Measurements from ENCODE around the gene ZNF648.
"Not testable (repeated sequence)": the region's sequence is repeated elsewhere in the genome, so short reads cannot be mapped to it uniquely, and the experiment has no call there.

ZNF648 gene, protein sequence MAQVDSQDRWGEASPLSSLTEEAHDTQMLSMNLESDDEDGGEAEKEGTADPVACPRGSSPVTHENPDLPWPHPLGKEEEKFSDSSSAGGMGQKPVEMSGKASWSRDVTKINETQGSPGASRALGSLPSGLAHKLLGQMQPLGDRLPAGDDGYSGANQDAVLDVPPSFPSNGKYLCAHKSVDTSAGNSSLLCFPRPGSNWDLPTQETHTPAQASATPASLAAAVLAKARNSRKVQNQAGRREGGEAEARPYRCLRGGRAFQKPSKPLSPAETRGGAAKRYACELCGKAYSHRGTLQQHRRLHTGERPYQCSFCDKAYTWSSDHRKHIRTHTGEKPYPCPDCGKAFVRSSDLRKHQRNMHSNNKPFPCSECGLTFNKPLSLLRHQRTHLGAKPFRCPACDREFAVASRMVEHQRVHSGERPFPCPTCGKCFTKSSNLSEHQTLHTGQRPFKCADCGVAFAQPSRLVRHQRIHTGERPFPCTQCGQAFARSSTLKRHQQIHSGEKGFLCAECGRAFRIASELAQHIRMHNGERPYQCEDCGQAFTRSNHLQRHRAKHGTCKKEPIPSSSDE

DNA sequence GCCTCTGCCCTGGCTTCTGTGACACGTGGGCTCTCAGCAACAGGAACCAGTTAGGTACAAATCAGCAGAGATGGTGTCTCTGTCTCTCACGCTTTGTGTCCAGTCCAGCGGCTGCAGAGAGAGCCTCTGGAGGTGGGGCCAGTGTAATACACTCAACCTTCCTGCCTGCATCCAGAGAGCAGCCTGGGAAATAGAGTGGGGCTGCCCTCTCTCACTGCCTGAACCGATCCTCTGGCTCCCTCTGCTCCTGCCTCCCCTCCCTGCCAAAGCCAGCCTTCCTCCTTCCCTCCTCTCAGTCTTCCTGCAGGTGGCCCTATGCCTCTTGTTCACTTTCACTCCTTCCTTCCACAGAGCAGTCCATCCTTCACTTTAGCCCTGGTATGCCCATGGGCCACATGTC, at the start of gene ZNF648:
Gene ZNF648 (minus strand): TSS at position 119 of the 400 bp plus-strand sequence. CDS start 3,702 bp downstream, outside the sequence.
- DNase-seq = no peak

DNA sequence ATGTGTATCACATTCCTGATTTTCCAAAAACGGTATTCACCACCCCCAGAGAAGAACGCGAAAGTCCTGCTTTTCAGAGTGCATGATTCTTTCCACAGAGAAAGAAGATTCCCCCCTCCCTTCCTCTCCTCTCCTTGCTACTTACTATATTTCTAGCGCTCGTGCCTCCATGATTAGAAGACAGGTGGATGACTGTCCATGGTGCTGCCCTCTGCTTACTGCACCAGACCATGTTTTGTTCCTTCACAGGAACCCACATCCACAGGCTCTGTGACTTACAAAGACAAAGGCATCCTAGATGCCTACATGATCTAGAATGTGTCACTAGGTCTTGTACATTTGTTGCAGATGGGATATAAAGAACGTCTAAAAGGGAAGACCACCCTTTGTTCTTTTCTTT, 49.1 kb upstream of the ZNF648 start:
- DNase-seq = no peak

DNA sequence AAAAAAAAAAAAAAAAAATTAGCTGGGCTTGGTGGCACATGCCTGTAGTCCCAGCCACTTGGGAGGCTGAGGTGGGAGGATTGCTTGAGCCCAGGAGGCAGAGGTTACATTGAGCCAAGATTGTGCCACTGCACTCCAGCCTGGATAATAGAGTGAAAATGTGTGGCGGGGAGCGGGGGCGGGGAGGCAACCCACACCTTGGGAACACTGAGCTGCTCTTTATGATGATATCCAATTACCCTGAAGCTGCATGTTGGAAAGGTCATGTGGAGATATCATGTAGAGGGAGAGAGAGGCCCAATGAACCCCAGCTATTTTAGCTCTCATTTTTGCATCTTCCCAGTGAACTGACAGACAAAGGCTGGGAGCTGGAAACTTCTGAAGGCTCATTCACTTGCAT, 48.3 kb upstream of the ZNF648 start:
- no peak for DNase-seq

DNA sequence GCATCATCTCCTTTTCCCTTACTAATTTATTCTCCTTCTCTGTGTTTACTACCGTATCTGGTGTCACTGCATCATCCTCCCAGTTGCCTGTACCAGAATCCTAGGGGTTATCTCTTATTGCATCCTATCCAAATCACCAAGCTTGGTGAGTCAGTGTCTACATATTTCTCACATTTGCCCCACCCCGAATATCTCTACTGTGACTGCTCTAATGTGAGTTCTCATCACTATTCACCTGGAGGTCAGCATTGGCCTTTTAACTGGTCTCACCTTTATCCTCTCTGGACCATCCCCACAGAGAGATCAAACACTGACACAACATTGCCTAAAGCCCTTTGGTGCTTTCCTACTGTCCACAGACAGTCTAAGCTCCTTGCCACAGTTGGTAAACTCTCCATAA, 45.7 kb upstream of the ZNF648 start:
- no peak for DNase-seq

DNA sequence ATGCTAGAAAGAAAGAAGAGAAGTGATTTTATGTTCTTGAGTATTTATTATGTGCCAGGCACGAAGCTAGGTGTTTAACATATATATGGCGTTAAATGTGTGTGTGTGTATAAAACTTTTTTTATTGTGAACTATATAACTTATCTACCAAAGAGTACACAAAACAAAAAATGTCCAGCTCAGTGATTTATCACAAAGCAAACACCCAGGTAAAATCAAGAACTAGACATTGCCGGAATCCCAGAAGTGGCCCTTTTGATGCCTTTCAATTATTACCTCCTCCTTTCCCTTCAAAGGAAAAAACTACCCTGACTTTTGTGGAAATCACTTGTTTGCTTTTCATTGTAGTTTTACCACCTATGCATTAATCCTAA, 40.5 kb upstream of the ZNF648 start:
- DNase-seq = no peak

DNA sequence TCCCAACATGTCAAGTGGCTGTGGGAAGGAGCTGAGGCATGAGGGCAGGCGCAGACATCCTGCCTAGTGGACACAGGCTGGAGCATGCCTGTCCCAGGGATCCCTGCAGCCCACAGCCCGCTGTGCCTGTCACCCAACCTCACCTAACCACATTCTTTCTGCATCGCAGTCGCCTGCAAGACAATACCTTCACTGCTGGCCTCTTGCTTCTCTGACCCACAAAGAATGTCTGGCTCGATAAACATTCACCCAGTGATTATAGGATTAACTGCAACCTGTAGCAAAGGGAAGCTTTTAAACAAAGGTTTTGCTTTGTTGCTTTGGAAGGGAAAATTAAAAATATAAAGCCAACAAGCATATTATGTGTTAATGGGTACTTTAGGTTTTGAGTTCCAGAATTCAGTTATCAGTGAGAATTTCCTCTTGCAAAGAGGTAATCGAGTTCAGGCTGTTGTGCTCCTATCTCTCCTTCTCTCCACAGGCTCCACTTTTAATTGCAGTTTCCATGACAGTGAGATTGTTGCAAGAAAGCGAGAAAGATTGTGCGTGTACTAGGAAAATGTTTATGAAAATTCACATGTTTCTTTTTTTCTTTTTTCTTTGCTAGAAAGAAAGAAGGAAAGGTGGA, 40.0 kb upstream of the ZNF648 start:
- DNase-seq = no peak

DNA sequence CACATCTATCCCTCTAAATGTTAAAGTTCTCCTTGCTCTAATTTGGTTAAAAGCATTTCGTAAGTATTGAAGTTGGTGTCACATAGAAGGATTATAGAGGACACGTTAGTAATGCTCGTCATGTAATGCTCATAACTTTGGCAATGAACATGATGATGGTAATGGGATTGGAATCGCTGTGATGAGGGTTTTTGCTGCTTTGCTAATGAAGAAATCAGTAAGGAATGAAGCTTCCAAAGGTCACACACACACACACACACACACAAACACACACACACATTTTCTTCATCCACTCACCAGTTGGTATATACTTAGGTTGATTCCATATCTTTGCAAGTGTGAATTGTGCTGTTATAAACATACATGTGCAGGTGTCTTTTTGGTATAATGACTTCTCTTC, 36.8 kb upstream of the ZNF648 start:
- DNase-seq = no peak

DNA sequence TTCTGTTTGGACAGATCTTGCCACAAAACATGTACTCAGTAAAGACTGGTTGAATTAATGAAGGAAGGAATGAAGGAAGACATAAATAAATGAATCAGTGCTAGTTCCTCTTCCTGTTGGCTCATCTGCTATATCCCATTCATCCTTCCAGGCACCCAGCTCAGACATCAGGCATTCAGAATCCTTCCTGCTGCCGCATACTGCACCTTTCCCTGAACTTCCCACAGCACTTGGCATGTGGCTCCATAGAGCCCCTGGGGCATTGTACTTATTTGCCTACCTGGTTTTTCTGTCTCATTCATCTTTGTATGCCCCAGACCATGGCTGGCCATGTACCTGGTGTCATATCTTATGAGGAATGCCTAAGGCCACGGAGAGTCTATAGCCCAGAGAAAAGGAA, 34.4 kb upstream of the ZNF648 start:
- no peak for DNase-seq

DNA sequence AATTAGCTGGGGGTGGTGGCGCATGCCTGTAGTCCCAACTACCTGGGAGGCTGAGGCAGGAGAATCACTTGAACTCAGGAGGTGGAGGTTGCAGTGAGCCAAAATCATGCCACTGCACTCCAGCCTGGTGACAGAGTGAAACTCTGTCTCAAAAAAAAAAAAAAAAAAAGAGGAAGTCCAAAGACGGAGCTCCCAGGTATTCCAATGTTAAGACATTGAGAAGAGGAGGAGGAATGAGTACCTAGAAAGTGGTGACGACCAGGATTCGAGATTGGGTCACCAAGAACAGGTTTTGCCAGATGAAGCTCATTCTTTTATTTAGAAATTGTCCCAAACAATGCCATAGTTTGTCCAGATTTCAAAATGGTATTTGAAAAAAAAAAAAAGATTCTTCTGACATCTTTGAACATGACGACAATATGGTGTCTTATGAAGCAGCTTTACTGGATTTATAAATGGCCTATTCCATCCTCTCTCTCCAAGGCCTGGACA, 33.0 kb upstream of the ZNF648 start:
- not testable (repeated sequence) for DNase-seq

DNA sequence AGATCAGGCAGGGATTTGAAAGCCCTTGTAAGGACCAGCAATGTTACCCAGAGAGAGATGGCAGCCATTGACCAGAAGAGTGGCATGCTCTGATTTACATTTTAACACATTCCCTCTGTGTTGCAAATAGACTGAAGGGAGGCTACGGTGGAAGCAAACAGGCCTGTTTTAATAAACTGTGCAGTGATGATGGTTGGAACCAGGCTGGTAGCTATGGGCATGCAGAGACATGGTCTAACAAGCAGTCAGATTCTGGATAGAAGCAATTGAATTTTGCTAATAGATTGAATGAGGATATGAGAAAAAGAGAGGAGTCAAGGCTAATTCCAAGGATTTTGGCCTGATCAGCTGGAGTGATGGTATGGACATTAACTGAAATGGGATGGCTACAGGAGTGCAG, 32.3 kb upstream of the ZNF648 start:
- DNase-seq = no peak

DNA sequence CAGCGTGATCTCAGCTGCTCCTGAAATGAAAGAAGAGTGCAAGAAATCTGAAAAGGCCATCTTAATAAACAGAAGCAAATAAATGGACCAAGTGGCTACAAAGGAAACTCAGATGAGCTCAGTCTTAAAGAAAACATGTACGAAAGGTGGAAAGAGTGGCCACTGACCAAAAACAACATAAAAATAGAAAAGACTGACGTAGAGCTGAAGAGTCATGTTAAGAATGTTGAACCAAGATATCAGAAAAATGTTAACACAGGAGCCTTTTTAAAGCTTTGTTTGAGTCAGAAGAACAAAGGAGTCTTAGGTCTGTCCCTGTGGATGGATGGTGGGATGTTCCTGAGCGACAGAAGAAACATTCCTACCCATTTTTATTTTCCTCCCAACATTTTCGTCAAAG, 30.8 kb upstream of the ZNF648 start:
- DNase-seq = no peak

DNA sequence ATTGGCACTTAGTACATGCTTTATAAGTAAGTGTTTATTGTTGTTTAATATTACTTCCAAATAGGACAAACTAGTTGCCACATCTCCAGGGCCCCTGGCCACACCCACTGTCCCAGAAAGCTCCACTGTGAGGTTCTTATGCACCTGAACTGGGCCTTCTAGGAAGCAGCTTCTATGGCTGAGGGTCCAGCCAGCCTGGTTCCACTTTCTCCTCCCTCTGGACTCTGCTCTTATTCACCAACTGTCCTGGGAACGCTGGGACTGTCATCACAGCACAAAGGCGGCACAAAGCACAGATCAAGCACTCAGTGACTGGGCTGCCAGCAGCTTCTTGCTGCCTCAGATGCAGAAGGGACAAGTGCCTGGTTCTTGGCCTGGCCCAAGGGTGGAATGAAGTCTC, 29.6 kb upstream of the ZNF648 start:
- no peak for DNase-seq

DNA sequence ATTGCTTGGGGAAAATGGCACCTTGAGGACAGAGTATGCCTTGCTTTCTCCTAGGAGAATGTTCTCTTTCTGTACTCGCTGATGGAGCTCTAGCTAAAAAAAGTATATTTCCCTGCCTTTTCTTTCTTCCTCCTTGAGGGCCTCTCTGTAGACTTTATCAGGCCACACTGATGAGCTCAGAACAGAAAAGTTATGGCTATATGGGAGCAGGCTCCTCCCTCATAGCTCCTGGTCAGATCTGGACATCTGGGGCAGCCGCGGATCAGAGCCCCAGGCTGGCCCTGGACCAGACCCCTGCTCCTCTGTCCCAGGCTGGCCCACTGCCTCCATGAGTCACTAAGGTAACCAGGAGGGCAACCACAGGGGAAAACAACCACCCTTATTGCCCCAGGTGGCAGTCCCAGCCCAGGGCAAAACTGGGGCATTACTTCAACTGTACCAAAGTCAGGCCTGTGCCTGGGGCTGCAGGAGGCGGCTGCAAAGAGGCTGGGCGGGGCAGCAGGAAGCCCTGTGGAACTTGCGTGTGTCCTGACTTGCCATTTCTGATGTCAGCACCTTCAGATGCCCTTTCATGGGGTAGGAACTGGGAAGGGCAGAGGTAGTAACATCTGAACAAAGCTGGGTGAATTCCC, 26.3 kb upstream of the ZNF648 start:
- no peak for DNase-seq

DNA sequence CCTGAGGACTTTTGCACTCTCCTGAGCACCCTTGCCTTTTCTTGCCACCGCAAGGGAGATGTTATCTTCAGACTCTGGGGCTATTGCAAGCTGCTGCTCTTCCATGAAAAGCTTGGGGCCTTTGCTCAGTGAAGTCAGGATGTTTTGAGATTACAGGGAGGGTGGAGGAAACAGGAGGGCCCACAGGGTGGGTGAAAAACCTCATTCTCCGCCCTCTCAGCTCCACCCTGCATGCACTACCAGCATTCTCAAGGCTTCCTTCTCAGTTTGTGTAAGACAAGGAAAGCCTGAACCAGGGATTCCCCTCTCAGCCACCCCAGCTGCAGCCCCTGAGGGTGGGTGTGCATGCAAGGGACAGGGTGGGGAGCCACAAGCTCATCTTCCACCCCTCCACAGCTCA, 25.8 kb upstream of the ZNF648 start:
- DNase-seq = no peak

DNA sequence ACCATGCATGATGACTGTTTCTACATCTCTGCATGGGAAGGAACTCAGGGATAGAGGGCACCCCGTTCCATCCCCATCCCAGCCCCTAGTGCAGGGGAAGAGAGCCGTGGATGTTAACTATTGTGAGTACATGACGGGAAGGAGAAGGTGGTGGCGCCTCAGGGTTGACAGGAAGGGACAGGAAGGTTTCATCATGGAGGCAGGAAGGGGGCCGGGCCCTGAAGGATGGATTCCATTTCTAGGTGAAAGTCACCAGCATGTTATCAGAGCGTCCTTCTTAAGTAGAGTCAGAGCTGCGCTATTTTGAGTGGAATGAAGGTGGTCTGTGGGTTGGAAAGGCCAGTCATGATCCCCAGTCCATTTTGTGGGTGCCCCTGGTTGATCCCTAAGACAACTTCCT, 25.1 kb upstream of the ZNF648 start:
- DNase-seq = no peak

DNA sequence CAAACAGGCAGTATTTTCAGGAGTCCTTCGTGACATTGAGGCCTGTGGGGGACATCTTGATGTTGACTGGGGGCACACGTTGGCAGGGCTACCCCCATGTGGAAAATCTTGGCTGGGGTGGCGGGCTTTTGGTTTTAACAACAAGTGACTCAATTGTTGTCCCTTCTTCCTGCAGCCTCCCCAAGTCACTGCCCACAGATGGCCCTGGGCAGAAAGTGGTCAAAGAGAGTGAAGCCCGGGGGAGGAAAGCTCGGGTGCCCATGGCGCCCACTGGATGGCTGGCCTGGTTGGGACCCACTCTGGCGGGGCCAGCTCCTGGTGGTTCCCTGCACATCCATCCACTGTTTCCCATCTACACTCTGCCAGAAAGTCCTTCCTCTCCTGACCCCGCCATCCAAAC, 24.6 kb upstream of the ZNF648 start:
- no peak for DNase-seq

DNA sequence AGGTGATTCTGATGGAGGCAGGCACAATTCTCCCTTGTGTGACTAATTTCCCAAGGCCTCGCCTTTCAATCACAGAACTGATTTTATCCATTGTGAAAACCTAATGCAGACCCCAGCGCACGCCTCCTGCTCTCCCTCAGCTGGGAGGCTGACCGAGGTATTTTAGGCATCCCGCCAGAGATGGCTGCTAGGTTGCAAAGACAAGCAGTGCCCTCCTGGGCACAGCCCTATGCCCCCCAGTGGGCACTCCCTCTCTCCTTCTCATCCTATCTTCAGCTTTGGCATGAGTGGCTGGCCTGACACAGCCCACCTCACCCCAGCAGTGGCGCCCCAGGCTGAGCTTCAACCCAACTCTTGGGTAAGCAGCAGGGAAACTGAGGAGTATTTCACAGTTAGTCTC, 24.2 kb upstream of the ZNF648 start:
- no peak for DNase-seq

DNA sequence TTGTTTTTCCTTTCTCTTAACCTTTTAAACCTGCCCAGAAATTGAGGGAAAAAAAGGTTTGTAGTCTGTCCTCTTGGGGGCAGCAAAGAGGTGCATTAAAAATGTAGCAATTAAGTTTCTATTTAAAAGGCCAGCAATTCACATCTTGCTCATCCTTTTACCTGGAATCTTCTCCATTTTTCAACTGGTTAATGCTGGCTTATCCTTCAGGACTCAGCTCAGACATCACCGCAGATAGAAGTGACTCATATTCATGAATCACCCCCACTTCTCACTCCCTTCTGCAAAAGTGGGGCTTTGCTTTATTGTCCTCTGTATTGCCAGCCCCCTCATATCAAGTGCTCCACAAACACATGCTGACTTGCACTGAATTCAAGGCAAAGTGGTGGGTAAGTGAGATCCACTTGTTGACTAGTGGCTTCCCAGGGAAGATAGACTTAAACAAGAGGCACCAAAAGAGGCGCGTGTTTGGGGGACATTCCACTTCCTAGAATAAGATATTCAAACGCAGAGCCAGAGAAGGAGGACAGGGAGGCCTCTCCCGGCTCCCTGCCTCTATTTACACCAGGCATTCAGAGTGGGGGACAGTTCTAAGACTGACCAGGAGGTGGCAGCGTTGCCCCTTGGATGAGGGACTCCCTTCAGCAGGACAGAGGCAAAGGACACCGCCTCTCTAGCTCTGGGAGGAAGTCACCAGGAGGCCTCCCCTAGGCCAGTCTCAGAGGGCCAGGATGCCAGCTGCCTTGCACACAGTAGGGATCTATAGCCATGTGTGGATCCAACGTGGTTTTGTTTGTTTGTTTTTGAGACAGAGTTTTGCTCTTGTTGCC, 23.2 kb upstream of the ZNF648 start:
- no peak for DNase-seq

DNA sequence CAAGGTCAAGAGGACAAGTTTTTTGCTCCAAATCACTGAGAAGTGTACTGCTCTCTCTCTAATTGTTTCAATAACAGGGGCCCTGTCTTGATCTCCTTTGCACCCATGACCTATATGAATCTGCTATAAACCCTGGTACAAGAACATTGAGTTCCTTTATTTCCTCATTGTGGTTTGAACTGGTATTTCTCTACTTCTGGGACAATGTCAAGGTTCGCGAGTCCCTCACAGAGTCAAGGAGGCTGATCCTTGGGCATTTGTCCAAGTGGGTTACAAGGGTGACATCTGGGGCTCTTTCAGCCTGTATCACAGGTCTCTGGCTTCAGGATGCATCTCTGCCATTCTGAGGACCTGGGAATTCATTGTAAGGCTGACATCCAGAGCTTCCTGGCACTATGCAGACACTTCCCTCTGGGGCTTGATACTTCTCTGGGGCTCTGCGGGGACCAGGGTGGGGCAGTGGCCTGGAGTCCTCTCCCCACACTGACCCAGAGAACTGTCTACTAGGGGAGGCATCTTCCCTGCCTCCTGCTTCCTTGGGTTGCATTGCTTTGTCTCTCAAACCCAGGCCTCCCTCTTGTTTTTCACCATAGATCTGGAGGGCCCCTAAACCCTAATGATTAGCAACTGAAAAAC, 22.5 kb upstream of the ZNF648 start:
- DNase-seq = no peak

DNA sequence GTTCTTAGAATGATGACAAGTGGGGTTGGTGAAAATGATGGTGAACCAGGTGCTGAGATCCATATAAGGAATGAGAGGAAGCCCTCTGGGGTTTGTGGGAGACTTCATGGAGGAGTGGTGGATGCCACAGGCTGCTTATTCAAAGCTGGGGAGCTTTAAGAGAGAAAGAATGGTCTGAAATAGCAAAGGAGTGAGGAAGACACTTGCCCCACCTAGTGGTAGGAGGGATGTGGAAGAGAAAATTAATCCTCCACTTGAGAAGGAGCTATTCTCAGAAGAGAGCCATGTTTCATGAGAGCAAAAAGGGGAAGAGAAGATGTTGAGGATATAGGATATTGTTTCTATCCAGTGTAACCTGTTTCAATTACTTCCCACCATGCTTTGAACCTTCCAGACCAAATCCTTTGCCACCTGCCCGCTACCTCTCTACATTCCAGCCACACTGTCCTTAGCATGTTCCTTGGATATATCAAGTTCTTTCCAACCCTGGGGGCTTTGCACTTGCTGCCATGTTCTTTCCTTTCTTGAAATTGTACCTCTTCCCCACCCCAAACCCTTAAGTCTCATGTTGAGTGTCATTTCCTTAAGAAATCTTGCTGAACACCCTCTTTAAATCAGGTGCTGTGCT, 19.6 kb upstream of the ZNF648 start:
- DNase-seq = no peak

DNA sequence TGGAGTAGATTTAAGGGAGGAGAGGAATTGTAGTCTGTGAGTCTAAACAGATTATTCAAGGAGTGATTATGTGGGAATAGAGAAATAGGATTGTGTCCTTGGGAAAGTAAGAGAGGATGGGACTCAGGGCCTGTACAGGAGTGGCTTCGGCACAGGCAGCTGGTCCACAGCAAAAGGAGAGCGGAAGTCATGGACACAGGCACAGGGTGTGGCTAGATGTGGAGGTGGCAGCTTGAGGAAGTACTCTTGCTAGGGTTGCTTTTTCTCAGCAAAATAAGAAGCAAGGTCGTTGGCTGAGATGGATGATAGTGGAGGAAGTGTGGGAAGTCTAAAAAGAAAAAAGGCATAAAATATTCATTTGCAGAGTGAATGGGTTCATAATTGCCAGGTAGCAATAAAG, 18.5 kb upstream of the ZNF648 start:
- DNase-seq = no peak

DNA sequence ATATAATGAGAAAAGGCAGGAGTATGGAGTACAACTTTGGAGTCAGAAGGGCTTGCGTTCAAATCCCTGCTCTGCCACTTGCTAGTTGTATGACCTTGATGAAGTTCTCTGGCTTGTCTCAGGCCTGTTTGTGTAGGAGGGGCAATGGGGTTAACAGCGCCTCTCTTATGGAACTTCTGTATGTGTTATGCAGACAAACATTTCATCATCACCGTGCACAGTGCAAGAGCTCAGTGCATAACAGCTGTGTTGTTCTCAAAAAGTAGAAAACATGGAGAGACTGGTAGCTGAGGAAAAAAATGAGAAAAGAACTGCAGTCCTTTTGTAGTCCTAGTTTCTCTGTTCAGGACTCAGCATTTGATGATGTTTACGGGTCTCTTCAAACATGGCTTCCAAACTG, 10.4 kb upstream of the ZNF648 start:
- DNase-seq = no peak

Measured in cerebellar nuclear complex (tissue), 1 donor.